ENCODE results near the gene FUT8. TPM values are rescaled to one million over a fixed set of nuclear protein-coding genes. Genes with fewer than 3 reads are reported as not detected.

The FUT8 gene
- total and polyA plus RNA-seq, 2 experiments from 2014 or later = 26.6 to 67.5 TPM

DNA sequence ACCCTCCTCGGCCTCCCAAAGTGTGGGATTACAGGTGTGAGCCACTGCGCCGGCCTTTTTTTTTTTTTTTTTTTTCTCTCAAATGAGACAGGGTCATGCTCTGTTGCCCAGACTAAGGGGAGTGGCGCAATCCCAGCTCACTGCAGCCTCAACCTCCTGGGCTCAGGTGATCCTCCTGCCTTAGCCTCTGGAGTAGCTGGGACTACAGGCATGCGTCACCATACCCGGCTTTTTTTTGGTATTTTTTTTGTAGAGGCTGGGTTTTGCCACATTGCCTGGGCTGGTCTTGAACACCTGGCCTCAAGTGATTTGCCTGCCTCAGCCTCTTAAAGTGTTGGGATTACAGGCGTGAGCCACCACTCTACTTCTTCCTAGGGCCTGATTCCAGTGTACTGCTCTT, 18.7 kb downstream of the FUT8 start:
- no peaks in the 10 kb centered on the region for H3K36me3 ChIP-seq (replicated peaks; ENCODE audit: insufficient read depth, low read depth)
- no peaks in the 10 kb centered on the region for H3K27me3 ChIP-seq
- H3K9me2 ChIP-seq (replicated peaks; ENCODE audit: insufficient read depth) = no peaks in the 10 kb centered on the region
- no peak overlapping the region for H3K27ac ChIP-seq
- H3K79me2 ChIP-seq = peaks cover 81% of the 10 kb centered on the region
- no peak for DNase-seq (ENCODE audit: low spot score)
- no peaks in the 10 kb centered on the region for H3K4me1 ChIP-seq (ENCODE audit: insufficient read depth)
- WGBS (ENCODE audit: low lambda C conversion rate, missing lambda C conversion rate) = 96% methylated on average over 7 of the region's 7 CpGs
- TF ChIP-seq, protein P1, sequence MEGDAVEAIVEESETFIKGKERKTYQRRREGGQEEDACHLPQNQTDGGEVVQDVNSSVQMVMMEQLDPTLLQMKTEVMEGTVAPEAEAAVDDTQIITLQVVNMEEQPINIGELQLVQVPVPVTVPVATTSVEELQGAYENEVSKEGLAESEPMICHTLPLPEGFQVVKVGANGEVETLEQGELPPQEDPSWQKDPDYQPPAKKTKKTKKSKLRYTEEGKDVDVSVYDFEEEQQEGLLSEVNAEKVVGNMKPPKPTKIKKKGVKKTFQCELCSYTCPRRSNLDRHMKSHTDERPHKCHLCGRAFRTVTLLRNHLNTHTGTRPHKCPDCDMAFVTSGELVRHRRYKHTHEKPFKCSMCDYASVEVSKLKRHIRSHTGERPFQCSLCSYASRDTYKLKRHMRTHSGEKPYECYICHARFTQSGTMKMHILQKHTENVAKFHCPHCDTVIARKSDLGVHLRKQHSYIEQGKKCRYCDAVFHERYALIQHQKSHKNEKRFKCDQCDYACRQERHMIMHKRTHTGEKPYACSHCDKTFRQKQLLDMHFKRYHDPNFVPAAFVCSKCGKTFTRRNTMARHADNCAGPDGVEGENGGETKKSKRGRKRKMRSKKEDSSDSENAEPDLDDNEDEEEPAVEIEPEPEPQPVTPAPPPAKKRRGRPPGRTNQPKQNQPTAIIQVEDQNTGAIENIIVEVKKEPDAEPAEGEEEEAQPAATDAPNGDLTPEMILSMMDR (IDR thresholded peaks at IDR 0.05; ENCODE audit: poor library complexity) = no peak
- no peak for TF ChIP-seq EZH2phosphoT487 (IDR thresholded peaks at IDR 0.05; ENCODE audit: low read depth, severe bottlenecking, unreplicated experiment)
- no peaks in the 10 kb centered on the region for H3K9me3 ChIP-seq (ENCODE audit: low read depth)
- H3K4me2 ChIP-seq = no peak overlapping the region
- no peaks in the 10 kb centered on the region for H4K20me1 ChIP-seq (ENCODE audit: insufficient read depth, poor library complexity, severe bottlenecking)
- H3K4me3 ChIP-seq = no peak overlapping the region
- no peak overlapping the region for H2AFZ ChIP-seq

DNA sequence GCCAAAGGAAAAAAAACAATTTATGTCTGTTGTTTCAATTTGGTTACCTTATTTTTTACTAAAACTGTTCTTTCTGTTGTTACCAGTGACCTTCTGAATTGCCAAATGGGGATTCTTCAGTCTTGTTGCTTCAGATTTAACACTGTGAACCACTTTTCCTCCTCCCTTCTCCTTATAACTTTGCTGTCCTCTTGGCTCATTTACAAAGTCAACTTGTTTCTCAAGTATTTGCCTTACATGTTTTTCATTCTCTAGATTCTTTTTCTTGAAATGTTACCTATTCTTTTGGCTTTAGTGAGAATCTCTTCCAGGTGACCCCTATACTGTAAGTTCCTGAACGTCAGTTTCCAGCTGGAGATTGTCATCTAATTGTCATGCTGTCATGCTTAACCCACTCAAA, 19.4 kb downstream of the FUT8 start:
- peaks cover 79% of the 10 kb centered on the region for H3K79me2 ChIP-seq
- no peaks in the 10 kb centered on the region for H3K9me2 ChIP-seq (replicated peaks; ENCODE audit: insufficient read depth)
- no peak for DNase-seq (ENCODE audit: low spot score)
- TF ChIP-seq EZH2phosphoT487 (IDR thresholded peaks at IDR 0.05; ENCODE audit: low read depth, severe bottlenecking, unreplicated experiment) (no peak), EZH2 (IDR thresholded peaks at IDR 0.05; ENCODE audit: borderline replicate concordance) (no peak)
- TF ChIP-seq, protein P1 (IDR thresholded peaks at IDR 0.05; ENCODE audit: poor library complexity) = no peak
- 71% methylated on average over 1 of the region's 1 CpG for WGBS (ENCODE audit: low lambda C conversion rate, missing lambda C conversion rate)
- H4K20me1 ChIP-seq (ENCODE audit: insufficient read depth, poor library complexity, severe bottlenecking) = no peaks in the 10 kb centered on the region
- no peak overlapping the region for H3K4me2 ChIP-seq
- no peak overlapping the region for H2AFZ ChIP-seq
- peak overlapping the region; percentile 12 for H3K27ac ChIP-seq
- H3K36me3 ChIP-seq (replicated peaks; ENCODE audit: insufficient read depth, low read depth) = no peaks in the 10 kb centered on the region
- H3K27me3 ChIP-seq = no peaks in the 10 kb centered on the region
- no peaks in the 10 kb centered on the region for H3K4me1 ChIP-seq (ENCODE audit: insufficient read depth)
- H3K9me3 ChIP-seq (ENCODE audit: low read depth) = no peaks in the 10 kb centered on the region
- H3K4me3 ChIP-seq = no peak overlapping the region

DNA sequence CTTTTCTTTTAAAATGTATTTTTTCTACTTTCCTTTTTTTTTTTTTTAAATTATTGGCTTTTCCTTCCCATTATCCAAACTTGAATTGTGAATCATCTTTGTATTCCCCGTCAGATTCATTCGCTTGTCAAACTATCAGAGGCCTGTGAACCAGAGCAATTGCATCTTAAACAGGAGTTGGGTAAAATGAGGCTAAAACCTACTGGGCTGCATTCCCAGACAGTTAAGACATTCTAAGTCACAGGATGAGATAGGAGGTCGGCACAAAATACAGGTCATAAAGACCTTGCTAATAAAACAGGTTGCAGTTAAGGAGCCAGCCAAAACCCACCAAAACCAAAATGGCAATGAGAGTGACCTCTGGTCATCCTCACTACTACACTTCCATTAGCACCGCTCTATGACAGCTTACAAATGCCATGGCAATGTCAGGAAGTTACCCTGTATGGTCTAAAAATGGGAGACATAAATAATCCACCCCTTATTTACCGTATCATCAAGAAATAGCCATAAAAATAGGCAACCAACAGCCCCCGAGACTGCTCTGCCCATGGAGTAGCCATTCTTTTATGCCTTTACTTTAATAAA, 19.9 kb downstream of the FUT8 start:
- Histone ChIP-seq H3K27ac (peak overlapping the region; percentile 32), H3K4me3 (no peak overlapping the region), H3K4me1 (ENCODE audit: insufficient read depth) (no peaks in the 10 kb centered on the region), H3K79me2 (peaks cover 77% of the 10 kb centered on the region), H3K36me3 (replicated peaks; ENCODE audit: insufficient read depth, low read depth) (no peaks in the 10 kb centered on the region), H2AFZ (no peak overlapping the region), H4K20me1 (ENCODE audit: insufficient read depth, poor library complexity, severe bottlenecking) (no peaks in the 10 kb centered on the region), H3K9me3 (ENCODE audit: low read depth) (no peaks in the 10 kb centered on the region), H3K9me2 (replicated peaks; ENCODE audit: insufficient read depth) (no peaks in the 10 kb centered on the region), H3K27me3 (no peaks in the 10 kb centered on the region), H3K4me2 (no peak overlapping the region)
- WGBS (ENCODE audit: low lambda C conversion rate, missing lambda C conversion rate) = 73% methylated on average over 6 of the region's 6 CpGs
- TF ChIP-seq EZH2phosphoT487 (IDR thresholded peaks at IDR 0.05; ENCODE audit: low read depth, severe bottlenecking, unreplicated experiment) (no peak), EZH2 (IDR thresholded peaks at IDR 0.05; ENCODE audit: borderline replicate concordance) (no peak)
- TF ChIP-seq, protein P1 (IDR thresholded peaks at IDR 0.05; ENCODE audit: poor library complexity) = no peak
- DNase-seq (ENCODE audit: low spot score) = no peak

Data from hepatocyte (in vitro differentiated cells).